ENCODE measurements around the gene CHMP2A.
A peak's percentile ranks its signal among the peaks of the same experiment; 100 is the strongest.
"Not testable (repeated sequence)": the region's sequence is repeated elsewhere in the genome, so short reads cannot be mapped to it uniquely, and the experiment has no call there.

The CHMP2A gene

GRCh38 chr19:58554494-58555368 lies at the start of gene CHMP2A:
TSS of gene CHMP2A (minus strand) at chr19:58555105. CDS start at chr19:58554212, 893 bp downstream.
- DNase-seq, result peak; percentile 97

GRCh38 chr19:58586133-58586765 lies 31.3 kb upstream of the CHMP2A start:
- DNase-seq, result no peak

- DNase-seq, result no peak
These were observed 30.7 kb upstream of the CHMP2A start for GRCh38 chr19:58585442-58586132.

GRCh38 chr19:58584498-58585441 lies 29.9 kb upstream of the CHMP2A start:
- DNase-seq, result no peak

GRCh38 chr19:58582985-58583384 lies 28.1 kb upstream of the CHMP2A start:
- DNase-seq, result no peak

- DNase-seq, result peak; percentile 72
These were observed 26.6 kb upstream of the CHMP2A start for GRCh38 chr19:58581227-58582141.

GRCh38 chr19:58579473-58580142 lies 24.7 kb upstream of the CHMP2A start:
- no peak for DNase-seq

GRCh38 chr19:58578012-58578925 lies 23.4 kb upstream of the CHMP2A start:
- no peak for DNase-seq

- DNase-seq, result not testable (repeated sequence)
These were observed 22.7 kb upstream of the CHMP2A start for GRCh38 chr19:58577581-58577980.

GRCh38 chr19:58575183-58576041 lies 20.5 kb upstream of the CHMP2A start:
- DNase-seq, result peak; percentile 94

GRCh38 chr19:58573658-58574164 lies 18.8 kb upstream of the CHMP2A start:
- no peak for DNase-seq

- DNase-seq, result peak; percentile 100
These were observed 18.1 kb upstream of the CHMP2A start, which contains the start of gene MZF1 for GRCh38 chr19:58572818-58573657. TSS of gene MZF1 (minus strand) at chr19:58573335. CDS start at chr19:58571389, 1,946 bp downstream.

- no peak for DNase-seq
These were observed 17.3 kb upstream of the CHMP2A start for GRCh38 chr19:58572026-58572817.

GRCh38 chr19:58571575-58571947 lies 16.7 kb upstream of the CHMP2A start:
- no peak for DNase-seq

GRCh38 chr19:58570770-58571574 lies 16.1 kb upstream of the CHMP2A start:
- no peak for DNase-seq

Measured in RPMI8226 (cell line).